Measurements from ENCODE around the gene LAMA2.

GRCh38 chr6:129419324-129419723 lies 536.4 kb downstream of the LAMA2 start:
- TF ChIP-seq POLR2A (IDR thresholded peaks at IDR 0.05; ENCODE audit: low read length) (no peak), GATA1 (IDR thresholded peaks at IDR 0.05; ENCODE audit: low read depth, low read length) (no peak)

Data from erythroblast (primary cell).